Neural cell (in vitro differentiated cells): ENCODE measurements around the gene NCOA5. TPM values are rescaled to one million over a fixed set of nuclear protein-coding genes. Genes with fewer than 3 reads are reported as not detected.
A peak's percentile ranks its signal among the peaks of the same experiment; 100 is the strongest.

Source experiments
- H2AFZ ChIP-seq: fragments of 200-600, 300-800 bp; sonication (generic), shearing (Covaris generic); 2 replicates; pipeline ENCODE4 v1.6.0; 2014; ENCODE audit warnings: low read depth, mild to moderate bottlenecking, antibody characterized with exemption, low read length, moderate library complexity
- H3F3A ChIP-seq: fragments of 200-600 bp; shearing (Covaris generic); 2 replicates; pipeline ENCODE4 v1.6.1; 2016; ENCODE audit warnings: mild to moderate bottlenecking, moderate library complexity, mixed read lengths, antibody characterized with exemption, low read length; ENCODE audit not compliant: insufficient read depth, poor library complexity, severe bottlenecking
- H3K27ac ChIP-seq: fragments of 200-600, 300-800 bp; sonication (generic), shearing (Covaris generic); 2 replicates; pipeline ENCODE4 v1.5.1; 2014; ENCODE audit warnings: mild to moderate bottlenecking, low read length, moderate library complexity
- H3K27me3 ChIP-seq: fragments of 300-800, 200-600 bp; sonication (generic), shearing (Covaris generic); 2 replicates; pipeline ENCODE4 v1.6.0; 2014; ENCODE audit warnings: mild to moderate bottlenecking, low read depth, low read length, moderate library complexity; ENCODE audit not compliant: insufficient read depth
- H3K36me3 ChIP-seq: fragments of 300-800, 200-600 bp; sonication (generic), shearing (Covaris generic); 2 replicates; pipeline ENCODE4 v1.5.1; 2014; ENCODE audit warnings: mild to moderate bottlenecking, antibody characterized with exemption, low read length, moderate library complexity; ENCODE audit not compliant: insufficient read depth
- H3K4me2 ChIP-seq: fragments of 300-800, 200-600 bp; sonication (generic), shearing (Covaris generic); 2 replicates; pipeline ENCODE4 v1.6.0; 2014; ENCODE audit warnings: mild to moderate bottlenecking, low read length
- H3K4me3 ChIP-seq: fragments of 300-800, 200-600 bp; sonication (generic), shearing (Covaris generic); 2 replicates; pipeline ENCODE4 v1.5.1; 2014; ENCODE audit warnings: mild to moderate bottlenecking, low read length, moderate library complexity
- H3K79me2 ChIP-seq: fragments of 200-600 bp; shearing (Covaris generic); replicated peaks from 2 replicates; pipeline ENCODE4 v1.6.0; 2014; ENCODE audit warnings: mild to moderate bottlenecking, low read length, moderate library complexity; ENCODE audit not compliant: insufficient read depth
- H3K9ac ChIP-seq: fragments of 300-800, 200-600 bp; sonication (generic), shearing (Covaris generic); 2 replicates; pipeline ENCODE4 v1.6.1; 2016; ENCODE audit warnings: mild to moderate bottlenecking, low read length, mixed read lengths
- H3K9me2 ChIP-seq: fragments of 200-600 bp; shearing (Covaris generic); 2 replicates; pipeline ENCODE4 v1.6.1; 2016; ENCODE audit warnings: mild to moderate bottlenecking, low read length, mixed read lengths; ENCODE audit not compliant: insufficient read depth
- H3K9me3 ChIP-seq: fragments of 200-600, 300-800 bp; sonication (generic), shearing (Covaris generic); 2 replicates; pipeline ENCODE4 v1.6.1; 2016; ENCODE audit warnings: mild to moderate bottlenecking, mixed run types, low read length, moderate library complexity, mixed read lengths
- H4K20me1 ChIP-seq: fragments of 200-600 bp; shearing (Covaris generic); 2 replicates; pipeline ENCODE4 v1.6.1; 2016; ENCODE audit warnings: mild to moderate bottlenecking, mixed run types; ENCODE audit not compliant: insufficient read depth
- CTCF ChIP-seq: fragments of 450-650 bp; IDR thresholded peaks from 2 replicates; pipeline ENCODE4 v1.5.1; 2014; ENCODE audit warnings: antibody characterized with exemption, mild to moderate bottlenecking, moderate library complexity; ENCODE audit not compliant: poor library complexity, severe bottlenecking
- EP300 ChIP-seq: fragments of 450-650 bp; conservative IDR thresholded peaks from 2 replicates; pipeline ENCODE4 v1.6.1; 2014; ENCODE audit warnings: antibody characterized with exemption, mild to moderate bottlenecking, moderate library complexity; ENCODE audit not compliant: poor library complexity, severe bottlenecking
- EZH2 ChIP-seq: fragments of 200-600, 300-800 bp; shearing (Covaris generic), sonication (generic); IDR thresholded peaks from 2 replicates; pipeline ENCODE4 v1.6.1; 2014; ENCODE audit warnings: antibody characterized with exemption, low read length, borderline replicate concordance, mild to moderate bottlenecking; ENCODE audit not compliant: insufficient read depth, poor library complexity, severe bottlenecking
- MXI1 ChIP-seq: fragments of 450-650 bp; conservative IDR thresholded peaks from 2 replicates; pipeline ENCODE4 v1.6.1; 2014; ENCODE audit warnings: antibody characterized with exemption, mild to moderate bottlenecking; ENCODE audit not compliant: poor library complexity, severe bottlenecking
- POLR2AphosphoS5 ChIP-seq: IDR thresholded peaks from 2 replicates; pipeline ENCODE4 v1.6.1; 2012
- RAD21 ChIP-seq: fragments of 450-650 bp; conservative IDR thresholded peaks from 2 replicates; pipeline ENCODE4 v1.6.1; 2014; ENCODE audit warnings: antibody characterized with exemption, mild to moderate bottlenecking, moderate library complexity
- SMC3 ChIP-seq: fragments of 450-650 bp; conservative IDR thresholded peaks from 2 replicates; pipeline ENCODE4 v1.6.1; 2014; ENCODE audit warnings: antibody characterized with exemption, mild to moderate bottlenecking, moderate library complexity; ENCODE audit not compliant: poor library complexity
- TAF1 ChIP-seq: IDR thresholded peaks from 2 replicates; pipeline ENCODE4 v1.6.1; 2012; ENCODE audit warnings: low read depth
- polyA plus RNA-seq: library from polyadenylated mRNA; depleted of rRNA; stranded (reverse); fragments of >200 nt; gene quantifications from 2 replicates; pipeline ENCODE4 v1.2.3, GENCODE V29; 2014
- TF ChIP-seq, protein P1 (sequence below): IDR thresholded peaks from 2 replicates; pipeline ENCODE4 v1.6.1; 2012; ENCODE audit warnings: borderline replicate concordance

Gene NCOA5
- polyA plus RNA-seq, 1 donor from 2014 or later: 29.9 TPM

GRCh38 chr20:46025376-46025783 lies 64.4 kb downstream of the NCOA5 start:
- H3K27me3 ChIP-seq: no peaks in the 10 kb centered on the region
- H3K79me2 ChIP-seq: peaks cover 56% of the 10 kb centered on the region
- no peaks in the 10 kb centered on the region for H3K9me2 ChIP-seq
- H3K9me3 ChIP-seq: no peaks in the 10 kb centered on the region
- peak overlapping the region; percentile 24 for H2AFZ ChIP-seq
- no peaks in the 10 kb centered on the region for H3F3A ChIP-seq
- peak overlapping the region; percentile 96 for H3K27ac ChIP-seq
- H3K4me2 ChIP-seq: peak overlapping the region; percentile 96
- no peaks in the 10 kb centered on the region for H3K36me3 ChIP-seq
- peak overlapping the region; percentile 81 for H3K9ac ChIP-seq
- H4K20me1 ChIP-seq: no peaks in the 10 kb centered on the region
- peak overlapping the region; percentile 79 for H3K4me3 ChIP-seq
- TF ChIP-seq SMC3: peak; percentile 54
- TF ChIP-seq MXI1: peak; percentile 82
- TF ChIP-seq EP300: peak; percentile 87
- no peak for TF ChIP-seq RAD21
- TF ChIP-seq EZH2: no peak
- peak; percentile 55 for TF ChIP-seq POLR2AphosphoS5
- TF ChIP-seq, protein P1, sequence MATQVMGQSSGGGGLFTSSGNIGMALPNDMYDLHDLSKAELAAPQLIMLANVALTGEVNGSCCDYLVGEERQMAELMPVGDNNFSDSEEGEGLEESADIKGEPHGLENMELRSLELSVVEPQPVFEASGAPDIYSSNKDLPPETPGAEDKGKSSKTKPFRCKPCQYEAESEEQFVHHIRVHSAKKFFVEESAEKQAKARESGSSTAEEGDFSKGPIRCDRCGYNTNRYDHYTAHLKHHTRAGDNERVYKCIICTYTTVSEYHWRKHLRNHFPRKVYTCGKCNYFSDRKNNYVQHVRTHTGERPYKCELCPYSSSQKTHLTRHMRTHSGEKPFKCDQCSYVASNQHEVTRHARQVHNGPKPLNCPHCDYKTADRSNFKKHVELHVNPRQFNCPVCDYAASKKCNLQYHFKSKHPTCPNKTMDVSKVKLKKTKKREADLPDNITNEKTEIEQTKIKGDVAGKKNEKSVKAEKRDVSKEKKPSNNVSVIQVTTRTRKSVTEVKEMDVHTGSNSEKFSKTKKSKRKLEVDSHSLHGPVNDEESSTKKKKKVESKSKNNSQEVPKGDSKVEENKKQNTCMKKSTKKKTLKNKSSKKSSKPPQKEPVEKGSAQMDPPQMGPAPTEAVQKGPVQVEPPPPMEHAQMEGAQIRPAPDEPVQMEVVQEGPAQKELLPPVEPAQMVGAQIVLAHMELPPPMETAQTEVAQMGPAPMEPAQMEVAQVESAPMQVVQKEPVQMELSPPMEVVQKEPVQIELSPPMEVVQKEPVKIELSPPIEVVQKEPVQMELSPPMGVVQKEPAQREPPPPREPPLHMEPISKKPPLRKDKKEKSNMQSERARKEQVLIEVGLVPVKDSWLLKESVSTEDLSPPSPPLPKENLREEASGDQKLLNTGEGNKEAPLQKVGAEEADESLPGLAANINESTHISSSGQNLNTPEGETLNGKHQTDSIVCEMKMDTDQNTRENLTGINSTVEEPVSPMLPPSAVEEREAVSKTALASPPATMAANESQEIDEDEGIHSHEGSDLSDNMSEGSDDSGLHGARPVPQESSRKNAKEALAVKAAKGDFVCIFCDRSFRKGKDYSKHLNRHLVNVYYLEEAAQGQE: peak; percentile 30

DNA sequence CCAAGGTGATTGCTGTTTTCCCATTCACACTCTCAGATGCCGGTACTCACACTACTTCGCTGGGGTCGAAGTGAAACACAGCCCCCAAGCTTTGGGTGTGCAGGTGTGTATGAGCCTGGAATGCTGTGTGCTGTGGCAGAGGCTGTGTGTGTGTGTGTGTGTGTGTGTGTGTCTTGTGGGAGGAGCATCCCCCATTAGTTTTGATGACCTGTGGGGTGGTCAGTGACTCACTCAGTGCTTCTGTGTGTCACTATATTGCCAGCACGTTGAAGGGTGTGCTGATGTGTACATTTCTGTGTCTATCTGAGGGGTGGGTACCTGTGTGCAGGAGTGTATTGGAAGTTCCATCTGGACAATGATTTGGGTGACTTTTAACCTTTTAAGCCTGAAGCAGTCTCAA lies 65.8 kb downstream of the NCOA5 start:
- Histone ChIP-seq H3K79me2 (peaks cover 50% of the 10 kb centered on the region), H3F3A (no peaks in the 10 kb centered on the region), H4K20me1 (no peaks in the 10 kb centered on the region), H3K36me3 (no peaks in the 10 kb centered on the region), H3K9me2 (no peaks in the 10 kb centered on the region), H3K9me3 (no peaks in the 10 kb centered on the region), H3K4me2 (peak overlapping the region; percentile 96), H3K27me3 (no peaks in the 10 kb centered on the region), H3K27ac (peak overlapping the region; percentile 96), H3K4me3 (peak overlapping the region; percentile 79), H2AFZ (no peak overlapping the region), H3K9ac (peak overlapping the region; percentile 81)
- no peak for TF ChIP-seq SMC3
- TF ChIP-seq POLR2AphosphoS5: no peak
- no peak for TF ChIP-seq MXI1
- TF ChIP-seq, protein P1: no peak
- no peak for TF ChIP-seq TAF1
- TF ChIP-seq EP300: no peak
- TF ChIP-seq RAD21: no peak
- TF ChIP-seq CTCF: no peak
